Esophagus squamous epithelium (tissue), 5 donors: ENCODE data around the gene BBX. TPM values are rescaled to one million over a fixed set of nuclear protein-coding genes. Genes with fewer than 3 reads are reported as not detected.

Experiments used
- DNase-seq: peaks from one replicate; lab custom pipeline; 2025; lab: John Stamatoyannopoulos, UW
- H3K27ac ChIP-seq, 4 donors: fragments of 200-600 bp; sonication (generic); one replicate each; pipeline ENCODE4 v1.5.1; 2016 to 2019; ENCODE audit warnings: mild to moderate bottlenecking in 1 of 4
- H3K27me3 ChIP-seq, 4 donors: fragments of 200-600 bp; sonication (generic); 1 replicate in 3 of 4; 2 replicates in 1 of 4; pipeline versions ENCODE4 v1.5.1 to v1.6.0; 2017 to 2021; ENCODE audit warnings: antibody characterized with exemption in 1 of 4
- H3K36me3 ChIP-seq, 3 donors: fragments of 200-600 bp; sonication (generic); one replicate each; pipeline ENCODE4 v1.5.1; 2016 to 2019
- H3K4me1 ChIP-seq, 3 donors: fragments of 200-600 bp; sonication (generic); one replicate each; pipeline ENCODE4 v1.5.1; 2017 to 2019
- H3K4me3 ChIP-seq, 4 donors: fragments of 200-600 bp; sonication (generic); 1 replicate in 3 of 4; 2 replicates in 1 of 4; pipeline ENCODE4 v1.5.1; 2016 to 2019; ENCODE audit warnings: mild to moderate bottlenecking in 2 of 4, moderate library complexity in 1 of 4
- H3K9me3 ChIP-seq, 3 donors: fragments of 200-600 bp; sonication (generic); one replicate each; pipeline ENCODE4 v1.5.1; 2016 to 2019
- POLR2A ChIP-seq, 4 donors: fragments of 450-650 bp; IDR thresholded peaks; one replicate each; pipeline ENCODE4 v1.6.1; 2017; ENCODE audit warnings: antibody characterized with exemption in 4 of 4, mild to moderate bottlenecking in 4 of 4, moderate library complexity in 3 of 4
- WGBS, 2 donors: methylation state at CpG; one replicate each; pipeline ENCODE4 v1.1.5; 2018; 5-methylcytosine and 5-hydroxymethylcytosine counted together
- intact Hi-C: fragments of 100-400 bp; cut with DNase I; formaldehyde crosslinking; loops from one replicate; pipeline ENCODE4 v1.15.0; 2022
- total RNA-seq, 4 donors: library from RNA; depleted of rRNA; stranded (reverse); fragments of >200 nt; gene quantifications; one replicate each; pipeline ENCODE4 v1.1.0, GENCODE V29; 2016
- TF ChIP-seq, protein P1 (sequence below), 6 experiments: fragments of 450-650 bp in 4 of 6; fragments of 200-600 bp in 2 of 6; sonication (generic) in 2 of 6; IDR thresholded peaks; one replicate each; pipeline ENCODE4 v1.5.1; 2016 to 2019; ENCODE audit warnings: antibody characterized with exemption in 6 of 6, mild to moderate bottlenecking in 4 of 6, moderate library complexity in 4 of 6
- donor health status: DM: yes; HTN: yes; CAD: no.

The BBX gene
- total RNA-seq, 4 donors from 2014 or later: 12.5 to 49.5 (median 35.8) TPM

DNA sequence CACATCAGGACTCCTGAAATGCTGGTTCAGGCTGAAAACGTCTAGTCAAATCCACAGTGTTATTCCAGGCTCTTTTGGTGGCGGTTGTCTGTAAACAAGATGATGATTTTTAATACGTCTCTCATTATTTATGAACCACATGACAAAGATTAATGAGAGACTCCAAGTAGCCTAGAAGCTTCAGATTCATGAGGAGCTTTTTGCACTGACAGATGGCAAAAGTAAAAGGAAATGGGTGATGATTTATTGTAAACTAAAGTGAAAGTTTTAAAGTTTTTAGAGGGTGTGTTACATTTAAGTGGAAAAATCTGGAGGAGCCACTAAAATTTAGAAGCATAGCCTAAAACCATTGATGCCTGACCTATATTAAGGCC, 77.0 kb downstream of the BBX start:
- intact Hi-C loops: no loop called here
- Histone ChIP-seq H3K27me3 (no peaks in the 10 kb centered on the region), H3K4me1 (peaks cover 5 to 30% (median 13%) of the 10 kb centered on the region in 3 donors), H3K4me3 (peak overlapping the region in 3 of 4 donors; percentile 28 to 61 (median 34)), H3K27ac (peak overlapping the region in 3 of 4 donors; percentile 45 to 76 (median 70)), H3K36me3 (no peaks in the 10 kb centered on the region), H3K9me3 (no peaks in the 10 kb centered on the region)
- DNase-seq: no peak
- 5 to 7% methylated on average over 3 of the region's 3 CpGs for WGBS, 2 donors
- TF ChIP-seq POLR2A (IDR thresholded peaks at IDR 0.05): no peak
- TF ChIP-seq, protein P1, sequence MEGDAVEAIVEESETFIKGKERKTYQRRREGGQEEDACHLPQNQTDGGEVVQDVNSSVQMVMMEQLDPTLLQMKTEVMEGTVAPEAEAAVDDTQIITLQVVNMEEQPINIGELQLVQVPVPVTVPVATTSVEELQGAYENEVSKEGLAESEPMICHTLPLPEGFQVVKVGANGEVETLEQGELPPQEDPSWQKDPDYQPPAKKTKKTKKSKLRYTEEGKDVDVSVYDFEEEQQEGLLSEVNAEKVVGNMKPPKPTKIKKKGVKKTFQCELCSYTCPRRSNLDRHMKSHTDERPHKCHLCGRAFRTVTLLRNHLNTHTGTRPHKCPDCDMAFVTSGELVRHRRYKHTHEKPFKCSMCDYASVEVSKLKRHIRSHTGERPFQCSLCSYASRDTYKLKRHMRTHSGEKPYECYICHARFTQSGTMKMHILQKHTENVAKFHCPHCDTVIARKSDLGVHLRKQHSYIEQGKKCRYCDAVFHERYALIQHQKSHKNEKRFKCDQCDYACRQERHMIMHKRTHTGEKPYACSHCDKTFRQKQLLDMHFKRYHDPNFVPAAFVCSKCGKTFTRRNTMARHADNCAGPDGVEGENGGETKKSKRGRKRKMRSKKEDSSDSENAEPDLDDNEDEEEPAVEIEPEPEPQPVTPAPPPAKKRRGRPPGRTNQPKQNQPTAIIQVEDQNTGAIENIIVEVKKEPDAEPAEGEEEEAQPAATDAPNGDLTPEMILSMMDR (IDR thresholded peaks at IDR 0.05): no peak

DNA sequence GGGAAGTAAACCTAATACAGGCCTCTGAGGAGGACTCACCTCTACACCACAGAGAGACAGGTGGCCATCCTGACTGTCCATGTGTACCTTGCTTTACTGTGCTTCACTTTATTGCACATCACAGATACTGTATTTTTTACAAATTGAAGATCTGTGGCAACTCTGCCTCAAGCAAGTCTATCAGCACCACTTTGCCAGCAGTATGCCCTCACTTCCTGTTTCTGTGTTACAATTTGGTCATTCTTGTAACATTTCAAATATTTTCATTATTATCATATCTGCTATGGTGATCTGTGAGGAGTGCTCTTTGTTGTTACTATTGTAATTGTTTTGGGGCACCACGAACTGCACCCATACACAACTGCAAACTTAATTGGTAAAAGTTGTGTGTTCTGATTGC, 78.0 kb downstream of the BBX start:
- intact Hi-C loops: no loop called here
- Histone ChIP-seq H3K27me3 (no peaks in the 10 kb centered on the region), H3K9me3 (no peaks in the 10 kb centered on the region), H3K27ac (no peak overlapping the region), H3K36me3 (no peaks in the 10 kb centered on the region), H3K4me3 (no peak overlapping the region), H3K4me1 (peaks cover 5 to 31% (median 13%) of the 10 kb centered on the region in 3 donors)
- WGBS, 2 donors: 75 to 94% methylated on average over 1 of the region's 1 CpG
- TF ChIP-seq, protein P1 (IDR thresholded peaks at IDR 0.05): no peak
- no peak for TF ChIP-seq POLR2A (IDR thresholded peaks at IDR 0.05)
- no peak for DNase-seq

DNA sequence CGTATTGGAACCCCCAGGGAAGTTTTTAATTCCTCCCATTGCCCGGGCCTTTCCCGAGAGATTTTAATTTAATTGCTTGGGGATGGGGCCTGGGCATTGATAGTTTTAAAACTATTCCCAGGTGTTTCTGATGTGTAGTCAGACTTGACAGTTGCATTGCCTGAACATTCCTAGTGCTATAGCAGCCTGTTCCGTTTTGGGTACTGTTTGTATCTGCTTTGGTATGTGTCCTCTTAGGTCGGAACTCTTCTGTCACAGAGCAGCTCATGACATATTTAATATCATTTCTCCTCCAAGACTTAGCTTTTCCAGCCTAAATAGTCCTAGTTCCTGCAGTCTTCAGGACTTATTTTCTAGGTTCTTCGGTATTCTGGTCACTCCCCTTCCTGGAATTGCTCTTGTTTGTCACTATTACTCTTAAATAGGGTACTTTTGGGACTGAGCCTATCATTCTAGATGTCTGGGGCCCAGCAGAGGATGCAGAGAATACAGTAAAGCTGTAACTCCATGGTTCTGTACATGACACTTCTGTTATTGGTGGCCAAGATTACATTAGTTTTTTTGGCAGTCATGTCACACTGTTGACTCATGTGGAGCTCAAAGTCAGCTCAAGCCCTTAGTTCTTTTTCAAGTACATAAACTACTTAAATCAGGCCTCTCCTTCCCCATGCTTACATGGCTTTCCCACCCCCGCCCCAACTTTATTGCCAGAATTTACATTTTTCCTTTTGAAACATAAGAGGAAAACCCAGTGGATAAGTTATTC, 81.5 kb downstream of the BBX start:
- Histone ChIP-seq H3K9me3 (no peaks in the 10 kb centered on the region), H3K27ac (no peak overlapping the region), H3K4me3 (no peak overlapping the region), H3K4me1 (peaks cover 0 to 19% (median 7%) of the 10 kb centered on the region in 3 donors), H3K27me3 (no peaks in the 10 kb centered on the region), H3K36me3 (no peaks in the 10 kb centered on the region)
- no peak for DNase-seq
- intact Hi-C loops: no loop called here
- WGBS, 2 donors: 82 to 93% methylated on average over 6 to 7 of the region's 7 CpGs
- TF ChIP-seq, protein P1 (IDR thresholded peaks at IDR 0.05): no peak
- no peak for TF ChIP-seq POLR2A (IDR thresholded peaks at IDR 0.05)

DNA sequence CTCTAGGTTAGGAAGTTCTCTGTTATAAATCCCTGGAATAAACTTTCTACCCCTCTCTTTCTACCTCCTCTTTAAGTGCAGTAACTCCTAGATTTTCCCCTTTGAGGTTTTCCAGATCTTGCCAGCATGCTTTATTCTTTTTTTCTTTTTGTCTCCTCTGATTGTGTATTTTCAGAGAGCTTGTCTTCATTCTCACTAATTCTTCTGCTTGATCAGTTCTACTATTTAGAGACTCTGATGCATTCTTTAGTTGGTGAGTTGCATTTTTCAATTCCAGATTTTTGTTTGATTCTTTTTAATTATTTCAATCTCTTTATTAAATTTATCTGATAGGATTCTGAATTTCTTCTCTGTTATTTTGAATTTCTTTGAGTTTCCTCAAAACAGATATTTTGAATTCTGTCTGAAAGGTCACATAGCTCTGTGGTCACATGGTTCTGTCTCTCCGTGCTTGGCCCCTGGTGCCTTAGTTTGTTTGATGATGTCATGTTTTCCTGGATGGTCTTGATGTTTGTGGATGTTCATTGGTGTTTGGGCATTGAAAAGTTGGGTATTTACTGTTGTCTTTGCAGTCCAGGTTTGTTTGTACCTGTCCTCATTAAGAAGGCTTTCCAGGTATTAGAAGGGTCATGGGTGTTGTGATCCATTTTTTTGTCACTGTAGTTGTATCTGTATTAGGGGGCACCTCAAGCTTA, 89.2 kb downstream of the BBX start:
- DNase-seq: no peak
- Histone ChIP-seq H3K4me3 (no peak overlapping the region), H3K4me1 (no peaks in the 10 kb centered on the region), H3K9me3 (peaks cover 0 to 10% (median 6%) of the 10 kb centered on the region in 3 donors), H3K27ac (no peak overlapping the region), H3K27me3 (no peaks in the 10 kb centered on the region), H3K36me3 (no peaks in the 10 kb centered on the region)
- intact Hi-C loops: no loop called here
- TF ChIP-seq, protein P1 (IDR thresholded peaks at IDR 0.05): no peak
- TF ChIP-seq POLR2A (IDR thresholded peaks at IDR 0.05): no peak
- WGBS, 2 donors: 64 to 89% methylated on average over 1 of the region's 1 CpG

DNA sequence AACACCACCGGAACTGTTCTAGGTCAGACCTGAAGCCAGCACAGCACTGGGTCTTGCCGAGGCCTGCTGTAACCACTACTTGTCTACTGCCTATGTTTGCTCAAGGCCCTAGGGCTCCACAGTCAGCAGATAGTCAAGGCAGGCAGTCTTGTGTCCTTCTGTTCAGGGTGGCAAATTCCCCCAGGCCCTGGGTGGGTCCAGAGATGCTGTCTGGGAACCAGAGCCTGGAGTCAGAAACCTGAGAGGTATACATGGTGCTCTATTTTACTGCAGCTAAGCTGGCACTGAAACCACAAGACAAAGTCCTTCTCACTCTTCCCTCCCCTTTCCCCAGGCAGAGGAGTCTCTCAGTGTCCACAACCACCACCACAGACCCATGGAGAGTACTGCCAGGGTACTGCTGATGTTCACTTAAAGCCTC, 89.9 kb downstream of the BBX start:
- H3K4me3 ChIP-seq: no peak overlapping the region
- WGBS, 2 donors: 60 to 80% methylated on average over 1 of the region's 2 CpGs
- no peak for TF ChIP-seq POLR2A (IDR thresholded peaks at IDR 0.05)
- TF ChIP-seq, protein P1 (IDR thresholded peaks at IDR 0.05): no peak
- H3K4me1 ChIP-seq: no peaks in the 10 kb centered on the region
- H3K27ac ChIP-seq: no peak overlapping the region
- no peak for DNase-seq
- no peaks in the 10 kb centered on the region for H3K27me3 ChIP-seq
- no peaks in the 10 kb centered on the region for H3K36me3 ChIP-seq
- peaks cover 0 to 10% (median 6%) of the 10 kb centered on the region in 3 donors for H3K9me3 ChIP-seq
- intact Hi-C loops: no loop called here
